ENCODE measurements around the gene NIT1. TPM values are rescaled to one million over a fixed set of nuclear protein-coding genes. Genes with fewer than 3 reads are reported as not detected.

Gene NIT1
- total and polyA plus RNA-seq, 9 of the 15 experiments (the other 6 are each of a cell fraction or from before 2014, with no cell fraction given) = 18.4 to 76.0 (median 33.7) TPM

- TF ChIP-seq, protein P1, sequence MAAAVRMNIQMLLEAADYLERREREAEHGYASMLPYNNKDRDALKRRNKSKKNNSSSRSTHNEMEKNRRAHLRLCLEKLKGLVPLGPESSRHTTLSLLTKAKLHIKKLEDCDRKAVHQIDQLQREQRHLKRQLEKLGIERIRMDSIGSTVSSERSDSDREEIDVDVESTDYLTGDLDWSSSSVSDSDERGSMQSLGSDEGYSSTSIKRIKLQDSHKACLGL (CRISPR knock-in tag; IDR thresholded peaks at IDR 0.05; ENCODE audit: borderline replicate concordance, poor library complexity, severe bottlenecking) = no peak
- TF ChIP-seq ARNT (IDR thresholded peaks at IDR 0.05) = peak; percentile 22 to 79; a peak in 1 of 4 replicates
- peak; percentile 82 for TF ChIP-seq TBP (optimal IDR thresholded peaks at IDR 0.05; ENCODE audit: low read depth, low read length)
- TF ChIP-seq DNMT1 (IDR thresholded peaks at IDR 0.05) = no peak
- peak; percentile 93 for TF ChIP-seq POLR2AphosphoS5 (IDR thresholded peaks at IDR 0.05; ENCODE audit: control insufficient read depth, insufficient read depth, low read depth, low read length)
- no peak for TF ChIP-seq MEF2D (tag; conservative IDR thresholded peaks at IDR 0.05; ENCODE audit: low read depth)
- TF ChIP-seq ELF4 (CRISPR knock-in tag; IDR thresholded peaks at IDR 0.05) = 0 out of 2 replicates have a peak, but pooled peaks have one; percentile 37
- no peak for TF ChIP-seq KAT2B (IDR thresholded peaks at IDR 0.05; ENCODE audit: low read depth, low read length)
- TF ChIP-seq TCF7L2 (IDR thresholded peaks at IDR 0.05; ENCODE audit: low read depth, low read length) = no peak
- TF ChIP-seq ARID2 (IDR thresholded peaks at IDR 0.05) = no peak
- peak; percentile 98 for TF ChIP-seq CC2D1A (IDR thresholded peaks at IDR 0.05)
- TF ChIP-seq, protein P2, sequence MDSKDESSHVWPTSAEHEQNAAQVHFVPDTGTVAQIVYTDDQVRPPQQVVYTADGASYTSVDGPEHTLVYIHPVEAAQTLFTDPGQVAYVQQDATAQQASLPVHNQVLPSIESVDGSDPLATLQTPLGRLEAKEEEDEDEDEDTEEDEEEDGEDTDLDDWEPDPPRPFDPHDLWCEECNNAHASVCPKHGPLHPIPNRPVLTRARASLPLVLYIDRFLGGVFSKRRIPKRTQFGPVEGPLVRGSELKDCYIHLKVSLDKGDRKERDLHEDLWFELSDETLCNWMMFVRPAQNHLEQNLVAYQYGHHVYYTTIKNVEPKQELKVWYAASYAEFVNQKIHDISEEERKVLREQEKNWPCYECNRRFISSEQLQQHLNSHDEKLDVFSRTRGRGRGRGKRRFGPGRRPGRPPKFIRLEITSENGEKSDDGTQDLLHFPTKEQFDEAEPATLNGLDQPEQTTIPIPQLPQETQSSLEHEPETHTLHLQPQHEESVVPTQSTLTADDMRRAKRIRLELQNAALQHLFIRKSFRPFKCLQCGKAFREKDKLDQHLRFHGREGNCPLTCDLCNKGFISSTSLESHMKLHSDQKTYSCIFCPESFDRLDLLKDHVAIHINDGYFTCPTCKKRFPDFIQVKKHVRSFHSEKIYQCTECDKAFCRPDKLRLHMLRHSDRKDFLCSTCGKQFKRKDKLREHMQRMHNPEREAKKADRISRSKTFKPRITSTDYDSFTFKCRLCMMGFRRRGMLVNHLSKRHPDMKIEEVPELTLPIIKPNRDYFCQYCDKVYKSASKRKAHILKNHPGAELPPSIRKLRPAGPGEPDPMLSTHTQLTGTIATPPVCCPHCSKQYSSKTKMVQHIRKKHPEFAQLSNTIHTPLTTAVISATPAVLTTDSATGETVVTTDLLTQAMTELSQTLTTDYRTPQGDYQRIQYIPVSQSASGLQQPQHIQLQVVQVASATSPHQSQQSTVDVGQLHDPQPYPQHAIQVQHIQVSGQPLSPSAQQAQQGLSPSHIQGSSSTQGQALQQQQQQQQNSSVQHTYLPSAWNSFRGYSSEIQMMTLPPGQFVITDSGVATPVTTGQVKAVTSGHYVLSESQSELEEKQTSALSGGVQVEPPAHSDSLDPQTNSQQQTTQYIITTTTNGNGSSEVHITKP (IDR thresholded peaks at IDR 0.05; ENCODE audit: partially characterized antibody) = peak; percentile 87
- peak; percentile 84 for TF ChIP-seq FOXJ3 (CRISPR knock-in tag; IDR thresholded peaks at IDR 0.05)
- peak; percentile 45 for TF ChIP-seq FOSL1 (tag; conservative IDR thresholded peaks at IDR 0.05)
- TF ChIP-seq ZNF12 (CRISPR knock-in tag; IDR thresholded peaks at IDR 0.05) = no peak
- TF ChIP-seq RBM25 (IDR thresholded peaks at IDR 0.05; ENCODE audit: low read depth, low read length, severe bottlenecking) = peak; percentile 68
- peak; percentile 62; the same call in 1 of the 2 replicates for TF ChIP-seq HLTF (IDR thresholded peaks at IDR 0.05)
- TF ChIP-seq SMARCE1 (IDR thresholded peaks at IDR 0.05) = peak; percentile 98
- TF ChIP-seq CBFB (CRISPR knock-in tag; IDR thresholded peaks at IDR 0.05) = no peak
- peak in 1 of 2 experiments; percentile 98; a peak in 2 of 4 replicates for TF ChIP-seq ZMIZ1 (IDR thresholded peaks at IDR 0.05; ENCODE audit: low read depth in 2 of 2, low read length in 2 of 2)
- peak; percentile 100 for TF ChIP-seq HMGN3 (IDR thresholded peaks at IDR 0.05; ENCODE audit: borderline replicate concordance, extremely low read depth, insufficient read length, low read depth, low read length)
Measured at GRCh38 chr1:161165742-161166668, 48.1 kb downstream of the NIT1 start, which contains the start of gene PPOX (continued).

All from K562 (cell line).